GM18520 (cell line): ENCODE results near the gene PDXDC1.
"Not testable (repeated sequence)": the region's sequence is repeated elsewhere in the genome, so short reads cannot be mapped to it uniquely, and the experiment has no call there.

Source experiments
- ATAC-seq: cut with Tn5 transposase; IDR thresholded peaks from one replicate; pipeline ENCODE4 v1.9.1; 2021; ENCODE audit not compliant: unreplicated experiment

PDXDC1 gene

DNA sequence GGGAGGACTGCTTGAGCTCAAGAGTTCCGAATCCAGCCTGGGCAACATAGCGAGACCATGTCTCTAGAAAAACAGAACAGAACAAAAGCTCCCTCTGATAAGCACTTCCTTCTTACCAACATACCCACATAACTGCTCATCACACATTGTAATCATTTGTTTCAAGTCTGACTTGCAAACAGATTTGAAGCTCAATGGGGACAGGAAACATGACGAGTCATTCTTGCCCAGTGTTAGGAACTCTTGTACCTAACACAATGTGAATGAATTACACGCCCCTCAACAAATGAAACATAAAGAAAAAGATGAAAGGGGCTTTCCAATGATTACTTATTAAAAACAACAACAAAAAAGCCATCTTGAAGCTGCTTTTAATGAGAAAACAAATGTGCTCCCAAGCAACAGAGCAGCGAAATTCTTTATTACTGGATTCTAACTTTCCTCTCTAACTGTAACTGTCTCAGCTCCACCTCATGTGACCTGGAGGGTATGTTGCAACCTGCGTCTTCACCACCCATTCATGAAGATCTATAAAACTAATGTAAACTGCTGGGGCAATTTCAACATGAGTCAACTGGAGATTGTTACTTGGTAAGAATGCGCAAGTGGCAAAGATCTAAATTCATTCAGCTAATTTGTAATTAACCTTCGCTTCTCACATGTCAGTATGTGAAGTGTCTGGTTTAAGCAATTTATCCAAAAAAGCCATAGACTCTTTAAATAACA lies 87.4 kb downstream of the PDXDC1 start:
- not testable (repeated sequence) for ATAC-seq

DNA sequence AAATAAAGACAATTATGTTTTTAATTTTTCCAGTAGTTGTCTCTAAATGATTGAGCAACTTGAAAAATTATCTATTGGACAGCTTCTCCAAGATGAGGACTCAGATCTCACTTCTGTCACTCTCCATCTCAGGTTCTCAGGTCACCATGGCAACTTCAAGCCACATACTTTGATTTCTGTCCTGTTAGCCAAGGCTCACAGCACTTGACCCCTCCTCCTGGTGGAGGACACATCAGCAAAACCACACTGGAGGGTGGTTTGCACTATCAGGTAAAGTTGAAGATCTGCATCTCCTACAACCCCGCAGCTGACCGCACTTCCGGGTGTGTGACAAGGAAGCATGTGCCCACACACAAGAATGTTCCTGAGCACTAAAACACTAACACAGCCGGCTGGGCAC lies 91.1 kb downstream of the PDXDC1 start:
- ATAC-seq, result not testable (repeated sequence)

DNA sequence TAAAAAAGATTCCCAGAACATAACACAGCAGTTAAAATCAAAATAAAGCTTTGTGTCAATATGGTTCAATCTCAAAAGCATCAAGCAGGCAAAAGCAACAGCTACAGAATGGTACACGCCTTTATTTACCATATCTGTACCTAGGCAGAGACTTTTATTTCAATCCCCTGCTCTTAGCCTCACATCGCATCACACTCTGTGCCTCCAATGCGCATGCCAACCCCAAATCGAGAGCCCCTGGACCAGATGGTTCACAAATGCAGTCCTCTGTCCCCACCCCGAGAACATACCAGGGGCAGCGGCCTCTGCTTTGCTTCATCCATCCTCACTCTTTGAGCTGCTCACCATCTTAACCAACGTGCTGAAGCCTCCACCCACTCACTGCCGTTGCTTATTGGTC lies 91.9 kb downstream of the PDXDC1 start:
- not testable (repeated sequence) for ATAC-seq

DNA sequence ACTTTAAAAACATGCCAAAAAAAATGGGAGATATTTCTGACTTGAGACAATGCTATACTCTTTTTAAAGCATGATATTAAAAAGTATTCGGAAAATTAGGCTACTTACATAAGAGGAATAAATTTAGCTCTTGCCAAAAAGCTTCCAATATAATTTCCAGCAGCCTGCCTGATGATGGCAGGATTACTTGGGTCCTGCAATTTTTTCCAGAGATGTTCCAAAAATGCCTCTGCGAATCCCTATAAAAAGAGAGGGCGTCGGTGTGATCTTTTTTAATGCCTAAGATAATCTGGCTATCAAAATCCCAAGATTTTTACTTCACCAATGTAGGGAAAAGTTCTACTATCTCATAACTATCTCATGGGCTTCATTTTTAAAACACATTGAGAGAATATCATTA lies 96.2 kb downstream of the PDXDC1 start:
- ATAC-seq, result not testable (repeated sequence)

DNA sequence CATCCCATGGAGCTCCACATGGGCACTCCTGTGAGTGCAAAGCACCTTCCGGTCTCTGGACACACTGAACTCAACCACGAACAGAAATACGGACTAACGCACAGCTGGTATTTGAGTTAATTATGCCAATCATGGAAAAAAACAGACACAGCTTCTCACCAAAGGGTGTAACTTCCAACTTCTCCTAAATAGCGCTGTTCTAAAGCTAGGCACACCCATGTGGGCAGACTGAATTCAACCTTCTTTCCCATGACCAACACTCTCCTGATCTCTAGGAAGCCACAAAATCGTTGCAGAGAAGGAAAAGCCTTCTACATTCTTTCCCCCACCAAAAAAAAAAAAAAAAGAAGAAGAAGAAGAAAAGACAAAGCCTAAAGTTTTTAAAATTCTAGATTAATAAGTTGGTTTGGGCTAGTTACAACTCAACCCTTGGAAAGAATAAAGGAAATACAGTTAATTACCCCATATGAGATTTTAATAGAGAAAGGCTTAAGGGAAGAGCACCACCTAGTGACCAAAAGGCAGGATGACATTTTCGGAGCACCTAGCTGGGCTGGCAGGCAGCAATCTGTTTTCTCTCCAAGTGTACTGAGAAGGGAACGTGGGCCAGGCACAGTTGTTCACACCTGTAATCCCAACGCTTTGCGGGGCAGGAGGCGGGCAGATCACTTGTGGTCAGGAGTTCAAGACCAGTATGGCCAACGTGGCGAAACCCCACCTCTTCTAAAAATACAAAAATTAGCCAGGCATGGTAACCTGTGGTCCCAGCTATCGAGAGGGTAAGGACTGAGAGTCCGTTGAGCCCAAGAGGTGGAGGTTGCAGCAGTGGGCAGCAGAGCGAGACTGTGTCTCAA lies 97.3 kb downstream of the PDXDC1 start:
- not testable (repeated sequence) for ATAC-seq

DNA sequence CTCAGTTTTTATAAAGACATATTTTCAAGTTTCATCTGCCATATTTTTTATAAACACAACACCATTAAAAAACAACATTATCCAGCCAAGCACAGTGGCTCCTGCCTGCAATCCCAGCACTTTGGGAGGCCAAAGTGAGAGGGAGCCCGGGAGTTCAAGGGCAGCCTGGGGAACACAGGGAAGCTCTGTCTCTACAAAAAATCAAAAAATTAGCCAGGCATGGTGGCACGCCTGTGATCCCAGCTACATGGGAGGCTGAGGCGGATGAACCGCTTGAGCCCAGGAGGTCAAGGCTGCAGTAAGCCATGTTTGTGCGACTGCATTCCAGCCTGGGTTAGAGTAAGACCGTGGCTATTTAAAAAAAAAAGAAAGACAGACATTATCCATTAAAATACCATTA lies 98.3 kb downstream of the PDXDC1 start:
- no peak for ATAC-seq

DNA sequence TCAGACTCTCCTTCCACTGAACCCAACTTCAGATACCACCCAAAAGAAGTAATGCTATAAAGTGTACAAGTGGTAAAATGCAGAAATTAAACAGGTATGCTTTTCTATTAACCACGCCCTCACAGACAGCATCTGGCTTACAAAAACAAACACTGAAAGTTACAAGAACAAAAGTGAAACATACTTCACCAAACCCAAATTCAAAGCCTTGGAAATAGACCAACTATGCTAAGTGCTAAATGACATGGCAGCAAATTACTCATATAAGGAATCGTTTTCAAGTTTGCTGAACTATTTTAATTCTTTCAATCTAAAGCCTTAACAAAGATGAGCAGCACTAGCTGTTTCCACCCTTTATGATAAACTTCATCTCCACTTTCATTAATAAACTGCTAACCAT lies 101.3 kb downstream of the PDXDC1 start:
- not testable (repeated sequence) for ATAC-seq

DNA sequence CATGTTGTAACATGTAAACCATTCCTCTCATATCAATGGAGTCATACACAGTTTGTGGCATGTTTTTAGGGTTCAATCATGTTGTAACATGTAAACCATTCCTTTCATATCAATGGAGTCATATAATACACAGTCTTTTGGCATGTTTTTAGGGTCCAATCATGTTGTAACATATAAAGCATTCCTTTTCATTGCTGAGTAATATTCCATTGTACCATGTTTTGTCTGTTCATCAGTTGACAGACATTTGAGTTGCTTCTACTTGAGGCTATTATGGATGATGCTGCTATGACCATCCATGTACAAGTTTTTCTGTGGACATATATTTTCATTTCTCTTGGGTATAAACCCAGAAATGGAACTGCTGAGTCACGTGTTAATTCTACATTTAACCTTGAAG lies 106.1 kb downstream of the PDXDC1 start:
- ATAC-seq, result not testable (repeated sequence)

DNA sequence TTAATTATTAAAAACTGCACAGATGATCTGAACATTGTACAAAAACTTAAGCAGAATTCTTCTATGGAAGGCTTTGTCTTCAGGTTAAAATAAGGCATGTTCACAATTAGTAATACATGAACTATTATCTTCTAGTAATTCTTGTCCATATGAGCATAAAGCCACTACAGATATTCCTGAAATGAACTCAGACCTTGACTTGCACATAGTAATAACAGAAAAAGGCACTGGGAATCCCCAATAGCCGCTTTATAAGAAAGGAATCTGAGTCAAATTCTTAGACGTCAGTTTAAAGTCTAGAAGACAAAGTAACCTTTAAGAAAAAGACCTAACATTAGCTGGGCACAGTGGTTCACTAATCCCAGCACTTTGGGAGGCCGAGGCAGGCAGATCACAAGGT lies 108.0 kb downstream of the PDXDC1 start:
- ATAC-seq, result peak; percentile 46

DNA sequence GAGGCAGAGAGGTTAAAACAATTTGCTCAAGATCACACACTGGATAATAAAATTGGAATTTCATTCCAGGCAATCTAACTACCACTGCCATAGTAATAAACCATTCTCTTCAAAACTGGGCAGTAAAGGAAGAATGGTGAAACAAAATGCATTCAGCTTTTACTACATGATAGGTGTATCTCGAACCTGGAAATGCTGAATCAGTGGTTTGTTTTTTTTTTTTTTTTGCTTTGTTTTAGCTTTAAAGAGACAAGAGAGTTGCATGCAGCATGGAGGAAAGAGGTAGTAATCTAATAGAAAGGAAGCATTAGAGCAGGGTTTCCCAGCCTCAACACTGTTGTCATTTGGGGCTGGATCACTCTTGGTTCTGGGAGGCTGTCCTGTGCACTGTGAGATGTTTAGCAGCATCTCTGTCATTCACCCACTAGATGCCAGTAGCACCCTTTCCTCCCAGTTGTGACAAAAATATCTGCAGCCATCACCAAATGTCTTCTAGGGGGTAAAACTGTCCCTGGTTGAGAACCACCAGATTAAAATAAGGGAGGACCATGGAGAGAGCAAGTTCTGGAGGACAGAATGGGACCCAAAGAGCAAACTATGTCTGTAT lies 115.9 kb downstream of the PDXDC1 start:
- ATAC-seq, result not testable (repeated sequence)

DNA sequence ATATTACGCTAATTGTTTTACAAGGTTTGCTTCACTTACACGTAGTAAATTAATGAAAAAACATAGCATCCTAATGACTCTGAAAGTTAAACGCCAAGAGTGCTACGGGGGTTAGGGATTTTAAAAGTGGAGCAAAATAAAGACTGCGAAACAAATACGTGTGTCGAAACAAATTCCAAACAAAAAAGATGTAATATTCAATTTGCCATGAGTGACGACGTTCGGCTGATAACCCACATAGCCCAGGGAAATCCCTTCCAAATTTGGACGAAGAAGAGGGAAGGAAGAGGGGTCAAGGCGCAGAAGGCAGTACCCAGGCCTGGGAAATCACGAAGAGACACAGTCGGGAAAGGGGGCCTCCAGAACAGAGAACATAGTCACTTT lies 118.7 kb downstream of the PDXDC1 start:
- ATAC-seq, result not testable (repeated sequence)

DNA sequence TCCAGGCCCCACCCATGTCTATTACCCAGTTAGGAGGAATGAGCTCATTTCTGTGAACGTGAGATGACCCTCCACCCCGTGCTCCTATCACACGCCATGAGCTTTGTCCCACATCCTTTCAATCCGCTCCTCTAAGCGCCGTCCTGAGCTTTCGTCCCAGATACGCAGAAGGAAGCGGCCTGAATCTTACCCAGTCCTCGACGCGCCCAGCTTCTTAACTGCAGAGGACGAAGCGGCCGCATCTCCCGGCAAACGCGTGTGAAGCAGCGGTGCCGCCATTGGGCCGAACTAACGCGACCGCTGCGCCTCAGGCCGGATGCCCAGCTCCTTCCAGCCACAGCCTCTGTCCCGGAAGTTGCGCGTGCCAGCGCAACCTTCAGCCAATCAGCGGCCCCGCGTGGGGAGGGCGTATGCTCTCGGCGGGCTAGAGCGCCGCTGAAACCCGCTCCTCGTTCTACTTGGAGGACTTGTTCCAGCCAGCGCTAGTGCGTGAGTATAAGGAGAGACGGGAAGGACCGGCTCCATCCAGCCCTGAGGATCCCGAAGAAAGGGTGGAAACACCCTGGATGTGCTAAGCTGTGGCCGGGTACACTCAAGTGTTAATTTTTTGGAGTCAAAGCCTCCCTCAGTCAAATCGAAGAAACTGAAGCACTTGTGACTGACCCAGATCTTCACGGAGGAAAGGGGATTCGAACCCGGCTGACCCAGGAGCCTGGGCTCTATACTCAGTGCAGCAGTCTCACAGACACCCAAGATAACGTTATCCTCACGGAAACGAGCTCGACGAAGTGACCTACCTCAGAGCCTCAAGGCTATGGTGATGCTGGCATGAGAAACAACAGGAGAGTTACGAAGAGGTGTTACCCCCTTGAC lies 119.4 kb downstream of the PDXDC1 start, which contains the start of gene RRN3:
TSS of gene RRN3 (minus strand) at position 318 of the 873 bp plus-strand sequence. CDS start at position 279, 39 bp downstream.
- peak; percentile 94 for ATAC-seq

DNA sequence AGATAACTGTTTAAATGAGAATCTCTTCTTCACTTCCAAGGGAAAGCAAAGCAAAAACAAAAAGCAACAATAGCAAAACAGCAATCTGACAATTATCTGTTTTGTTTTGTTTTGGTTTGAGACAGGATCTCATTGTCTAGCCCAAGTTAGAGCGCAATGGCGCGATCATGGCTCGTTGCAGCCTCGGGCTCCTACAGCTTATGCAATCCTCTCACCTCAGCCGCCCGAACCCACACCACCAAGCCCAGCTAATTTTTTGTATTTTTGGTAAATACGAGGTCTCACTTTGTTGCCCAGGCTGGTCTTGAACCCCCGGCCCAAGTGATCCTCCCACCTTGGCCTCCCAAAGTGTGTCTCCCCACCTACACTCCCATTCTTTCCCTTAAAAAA lies 121.8 kb downstream of the PDXDC1 start:
- ATAC-seq, result not testable (repeated sequence)

DNA sequence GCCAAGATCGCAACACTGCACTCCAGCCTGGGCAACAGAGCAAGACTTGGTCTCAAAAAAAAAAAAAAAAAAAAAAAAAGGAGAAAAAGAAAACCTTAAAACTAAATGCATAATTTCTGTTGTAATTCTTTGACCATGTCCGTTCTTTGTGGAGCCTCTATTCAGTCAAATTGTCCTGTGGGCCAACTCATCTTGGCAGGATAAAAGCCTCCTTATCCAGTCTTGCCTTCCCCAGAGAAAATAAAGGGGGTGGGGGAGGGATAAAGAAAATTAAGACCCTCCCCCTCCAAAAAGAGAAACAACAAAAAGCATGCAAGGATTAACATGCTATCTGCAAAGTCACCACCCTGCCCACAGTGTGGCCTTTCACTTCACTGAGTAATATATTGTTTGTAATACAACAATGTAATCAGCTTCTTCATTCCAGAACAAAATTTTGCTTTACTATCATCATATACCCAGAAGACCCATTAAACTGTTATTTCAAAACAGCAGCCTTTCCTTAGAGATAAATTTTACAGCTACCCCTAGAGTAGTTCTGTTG lies 124.6 kb downstream of the PDXDC1 start:
- not testable (repeated sequence) for ATAC-seq

DNA sequence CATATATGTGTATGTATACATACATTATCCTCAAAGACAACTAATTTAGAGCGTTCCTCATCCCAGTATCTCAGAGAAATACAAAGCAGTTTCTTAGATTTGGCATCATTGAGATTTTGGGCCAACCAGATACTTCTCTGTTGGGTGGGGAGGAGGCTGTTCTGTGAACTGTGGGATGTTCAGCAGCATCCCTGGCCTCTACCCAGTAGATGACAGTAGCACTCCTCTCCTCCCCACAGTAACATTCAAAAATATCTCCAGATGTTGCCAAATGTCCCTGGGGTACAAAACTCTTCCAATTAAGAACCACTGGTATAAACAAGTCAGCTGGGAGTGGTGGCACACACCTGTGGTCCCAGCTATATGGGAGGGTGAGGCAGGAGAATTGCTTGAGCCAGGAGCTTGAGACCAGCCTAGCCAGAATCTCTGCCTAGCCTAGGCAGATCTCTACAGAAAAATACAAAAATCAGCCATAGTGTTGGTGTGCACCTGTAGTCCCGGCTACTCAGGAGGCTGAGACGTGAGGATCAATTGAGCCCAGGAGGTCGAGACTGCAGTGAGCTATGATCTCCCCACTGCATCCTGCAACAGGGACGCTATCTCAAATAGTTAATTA lies 125.7 kb downstream of the PDXDC1 start:
- not testable (repeated sequence) for ATAC-seq

DNA sequence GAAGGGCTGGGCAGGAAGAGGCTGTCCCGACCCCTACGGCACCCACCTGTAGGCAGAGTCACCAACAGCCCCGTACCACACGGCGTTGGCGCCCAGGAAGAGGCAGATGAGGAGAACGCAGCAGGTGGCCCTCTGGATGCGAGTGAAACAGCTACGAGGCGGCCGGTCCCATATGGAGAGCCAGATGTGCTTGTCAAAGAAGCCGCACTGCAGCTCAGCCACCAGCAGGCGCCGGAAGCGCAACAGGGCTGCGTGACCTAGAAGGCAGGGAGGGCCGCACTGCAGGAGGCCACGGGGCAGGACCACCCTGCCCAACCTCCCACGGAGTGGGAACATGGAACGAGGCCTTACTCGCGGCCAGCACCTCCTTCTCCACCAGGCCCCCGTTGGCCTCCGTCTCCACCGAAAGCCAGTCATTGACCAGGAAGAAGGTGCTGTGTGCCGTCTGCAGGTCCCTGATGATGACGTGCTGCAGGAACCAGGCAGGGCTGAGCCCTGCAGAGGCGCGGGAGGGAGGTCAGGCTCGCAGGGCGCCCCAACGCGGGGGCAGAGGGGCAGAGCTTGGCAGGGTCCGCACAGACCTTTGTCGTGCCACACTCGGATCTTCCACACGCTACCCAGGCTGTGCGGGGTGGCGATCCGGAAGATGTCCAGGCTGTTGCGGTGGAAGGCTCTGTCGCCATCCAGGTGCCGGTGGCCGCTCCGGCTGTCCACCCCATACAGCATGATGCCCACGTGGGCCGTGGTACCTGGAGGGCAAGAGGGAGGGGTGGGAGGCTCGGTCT lies 153.0 kb downstream of the PDXDC1 start:
- not testable (repeated sequence) for ATAC-seq

DNA sequence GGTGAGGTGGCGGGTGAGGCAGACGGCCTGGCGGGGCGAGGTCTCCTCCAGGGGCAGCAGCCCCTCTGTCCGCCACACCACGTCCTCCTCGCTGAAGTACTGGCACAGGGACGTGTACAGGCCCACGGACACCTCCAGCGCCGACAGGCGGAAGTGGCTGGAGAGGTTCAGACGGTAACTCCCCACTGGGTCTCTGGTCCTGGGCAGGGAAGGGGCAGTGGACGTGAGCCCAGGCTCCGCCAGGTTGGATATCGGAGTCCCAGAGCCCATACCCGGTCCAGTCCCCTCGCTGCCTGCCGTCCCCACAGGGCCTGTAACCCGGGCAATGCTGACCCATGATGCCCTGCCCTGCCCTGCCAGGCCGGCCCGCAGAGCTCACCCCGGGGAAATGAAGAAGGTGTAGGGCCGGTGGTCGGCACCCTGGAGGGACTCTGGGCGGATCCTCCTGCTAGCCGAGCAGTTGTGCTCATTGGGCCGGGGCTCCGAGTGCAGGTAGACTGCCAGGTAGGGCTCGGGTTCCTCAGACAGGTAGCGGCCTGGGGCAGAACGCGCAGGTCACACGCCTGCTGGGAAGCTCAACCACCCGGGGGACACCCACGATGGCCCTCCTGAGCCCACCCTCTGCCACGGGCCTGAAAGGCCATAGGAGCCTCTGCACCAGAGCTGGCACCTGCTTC lies 155.6 kb downstream of the PDXDC1 start:
- not testable (repeated sequence) for ATAC-seq

DNA sequence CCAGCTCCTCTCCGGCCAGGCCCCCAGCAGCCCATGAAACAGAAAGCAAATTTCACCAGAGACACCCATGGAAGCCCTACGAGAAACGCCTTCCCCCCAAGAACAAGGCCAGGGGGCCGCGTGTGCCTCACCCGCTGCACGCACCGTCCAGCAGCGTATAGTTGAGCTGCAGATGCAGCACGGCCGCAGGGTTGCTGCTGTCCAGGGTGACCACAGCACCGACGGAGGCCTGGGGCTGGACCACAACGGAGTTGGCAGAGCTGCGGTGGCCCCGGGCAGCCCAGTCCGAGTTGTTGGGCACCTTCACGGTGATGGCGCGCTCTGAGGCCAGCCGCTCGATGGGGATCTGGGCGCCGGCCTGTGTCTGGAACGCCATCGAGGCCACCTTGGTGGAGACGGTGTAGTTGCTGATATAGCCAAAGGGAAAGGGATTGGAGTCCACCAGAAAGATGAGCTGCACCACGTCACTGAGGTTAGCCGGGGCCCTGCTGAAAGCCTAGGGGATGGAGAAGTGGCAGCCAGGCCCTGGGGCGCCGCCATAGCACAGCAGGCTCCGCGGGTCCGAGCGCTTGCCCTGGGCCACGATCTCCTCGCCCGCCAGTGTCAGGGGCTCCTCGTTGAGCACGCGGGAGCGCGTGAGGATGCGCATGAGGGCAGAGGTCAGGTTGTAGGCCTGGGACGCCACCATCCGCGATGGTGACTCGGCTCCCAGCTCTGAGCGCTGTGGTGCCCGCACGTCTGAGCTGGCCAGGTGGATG lies 156.3 kb downstream of the PDXDC1 start:
- not testable (repeated sequence) for ATAC-seq
